NK-92 (cell line): ENCODE results near the gene STX17.
"Not testable (repeated sequence)": the region's sequence is repeated elsewhere in the genome, so short reads cannot be mapped to it uniquely, and the experiment has no call there.

Experiments used
- DNase-seq: peaks from one replicate; lab custom pipeline; 2025; ENCODE audit not compliant: unreplicated experiment; lab: John Stamatoyannopoulos, UW

STX17 gene

DNA sequence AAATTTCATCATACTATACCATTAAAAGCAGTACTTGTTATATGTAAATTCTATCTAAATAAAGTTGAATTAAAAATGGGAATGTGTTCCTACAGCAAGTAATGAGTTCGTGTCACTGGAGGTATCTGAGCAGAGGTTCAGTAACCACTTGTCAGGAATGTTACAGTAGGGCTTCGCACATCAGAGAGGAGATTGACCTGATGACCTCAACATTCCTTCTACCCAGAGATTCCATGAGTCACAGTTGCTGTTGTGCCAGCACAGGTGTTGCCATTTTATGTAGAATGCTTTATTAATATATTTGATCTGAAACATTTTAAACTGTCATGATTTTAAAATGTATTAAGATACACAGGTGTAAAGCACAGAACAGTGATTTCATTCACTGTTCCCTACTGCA, 60.3 kb downstream of the STX17 start:
- no peak for DNase-seq

DNA sequence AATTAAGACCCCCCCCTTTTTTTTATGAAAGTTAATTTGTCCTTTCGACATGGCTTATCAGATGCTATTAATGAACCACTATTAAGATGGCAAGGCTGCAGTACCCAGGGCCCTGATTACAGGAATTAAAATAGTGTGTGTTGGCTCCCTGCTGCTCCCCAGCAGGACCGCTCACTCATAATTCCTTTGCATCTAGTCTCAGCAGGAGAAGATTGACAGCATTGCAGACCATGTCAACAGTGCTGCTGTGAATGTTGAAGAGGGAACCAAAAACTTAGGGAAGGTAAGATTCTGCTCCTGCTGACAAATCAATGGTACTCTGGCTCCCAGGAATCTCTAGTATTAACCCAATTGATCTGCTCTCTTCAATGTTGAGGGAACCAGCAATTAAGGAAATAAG, 61.0 kb downstream of the STX17 start:
- DNase-seq: no peak

DNA sequence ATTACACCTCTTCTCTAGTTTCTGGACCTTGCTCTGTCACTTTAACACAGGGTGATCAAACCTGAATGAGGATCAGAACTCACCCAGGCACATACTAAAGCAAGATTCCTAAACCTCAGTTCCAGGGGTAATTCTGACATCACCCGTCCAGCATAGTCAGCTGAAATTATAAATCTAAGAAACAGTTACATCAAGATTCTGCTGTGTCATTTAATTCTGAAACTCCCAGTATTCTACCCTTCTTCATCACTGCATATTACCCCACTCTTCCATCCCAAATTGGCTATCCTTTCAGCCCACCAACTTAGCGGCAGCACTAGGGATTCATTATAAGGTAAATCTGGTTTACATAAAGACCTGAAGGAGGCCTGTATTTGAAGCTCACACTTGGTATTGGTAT, 64.0 kb downstream of the STX17 start:
- no peak for DNase-seq

DNA sequence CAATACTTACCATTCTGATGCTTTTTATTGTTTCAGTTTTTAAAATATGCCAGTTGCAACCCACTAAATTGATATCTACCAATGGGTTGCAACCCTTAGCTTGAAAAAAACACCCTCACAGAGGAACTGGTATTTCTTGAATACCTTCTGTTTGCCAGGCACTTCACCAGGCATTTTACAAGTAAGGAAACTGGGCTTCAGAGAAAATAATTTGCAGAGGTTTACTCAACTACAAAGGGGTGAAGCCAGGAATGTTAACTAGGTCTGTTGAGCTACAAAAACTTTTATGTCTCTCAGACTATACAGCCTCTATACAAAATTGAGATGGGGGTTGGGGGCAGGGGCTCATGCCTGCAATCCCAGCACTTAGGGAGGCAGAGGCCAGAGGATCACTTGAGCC, 65.0 kb downstream of the STX17 start:
- DNase-seq: no peak

DNA sequence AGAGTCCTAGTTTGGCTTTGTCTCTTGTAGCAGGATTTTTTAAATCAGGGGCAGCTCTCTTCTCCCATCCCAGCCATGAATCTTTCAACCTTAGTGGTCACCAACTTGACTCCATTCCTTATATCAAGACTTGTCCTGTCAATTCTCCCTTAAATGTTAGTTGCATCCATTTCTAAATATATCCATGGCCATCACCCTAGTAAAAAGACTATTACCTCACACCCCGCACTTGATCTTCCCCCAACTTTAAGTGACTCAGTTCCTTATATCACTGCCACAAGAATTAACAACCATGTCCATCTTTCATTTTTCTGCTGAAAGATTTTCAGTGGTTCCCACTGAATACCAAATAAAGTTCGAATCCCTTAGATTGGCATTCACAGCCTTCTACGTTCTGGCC, 67.0 kb downstream of the STX17 start:
- no peak for DNase-seq

DNA sequence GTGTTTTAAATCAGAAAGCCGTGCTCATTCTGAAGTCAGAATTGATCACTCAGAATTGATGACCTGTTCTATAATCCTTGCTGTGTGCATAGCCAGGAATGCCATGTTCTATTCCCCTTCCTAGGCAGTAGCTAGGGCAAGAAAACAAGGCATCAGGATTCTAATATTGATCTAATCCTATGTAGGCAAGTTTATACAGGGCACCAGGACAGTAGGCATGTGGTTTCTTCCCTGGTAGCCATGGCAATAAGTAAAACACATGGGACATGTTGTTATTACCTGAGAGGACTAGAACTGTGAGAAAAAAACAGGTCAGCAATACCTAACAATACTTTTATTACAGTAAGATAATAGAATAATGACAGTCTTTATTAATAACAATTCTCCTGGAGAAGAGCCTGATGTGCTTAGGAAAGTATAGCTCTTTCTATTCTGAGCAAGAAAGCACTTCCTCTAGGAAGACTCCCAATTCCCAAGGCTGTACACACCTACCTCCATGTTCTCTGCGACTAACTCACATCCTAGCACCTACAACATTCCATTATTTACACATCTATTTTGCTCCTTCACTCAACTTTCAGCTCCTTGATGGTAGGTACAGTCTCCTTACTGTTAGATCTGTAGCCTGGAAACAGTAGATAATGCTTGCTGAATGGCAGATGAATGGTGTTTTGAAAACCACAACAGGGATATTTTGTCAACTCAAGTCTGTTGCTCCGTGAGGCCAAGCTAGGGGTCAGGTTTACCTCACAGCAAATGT, 70.8 kb downstream of the STX17 start:
- DNase-seq: no peak

DNA sequence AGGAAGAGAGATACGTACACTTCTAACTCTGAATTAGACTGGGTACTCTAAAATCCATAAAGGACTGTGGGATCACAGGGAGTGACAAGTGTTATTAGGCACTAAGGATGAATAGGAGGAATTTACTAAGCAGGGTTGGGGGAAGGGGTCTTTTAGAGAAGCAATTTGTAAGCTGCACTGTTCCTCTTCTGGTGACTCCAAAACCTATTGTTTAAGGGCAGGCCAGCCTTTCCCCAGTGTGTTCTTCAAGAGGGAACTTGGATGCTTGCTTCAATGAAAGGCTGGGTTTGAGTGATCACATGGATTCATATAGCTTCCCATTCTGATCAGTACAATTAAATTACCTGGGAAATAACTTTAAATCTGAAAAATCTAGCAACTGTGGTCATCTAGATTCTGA, 71.8 kb downstream of the STX17 start:
- no peak for DNase-seq

DNA sequence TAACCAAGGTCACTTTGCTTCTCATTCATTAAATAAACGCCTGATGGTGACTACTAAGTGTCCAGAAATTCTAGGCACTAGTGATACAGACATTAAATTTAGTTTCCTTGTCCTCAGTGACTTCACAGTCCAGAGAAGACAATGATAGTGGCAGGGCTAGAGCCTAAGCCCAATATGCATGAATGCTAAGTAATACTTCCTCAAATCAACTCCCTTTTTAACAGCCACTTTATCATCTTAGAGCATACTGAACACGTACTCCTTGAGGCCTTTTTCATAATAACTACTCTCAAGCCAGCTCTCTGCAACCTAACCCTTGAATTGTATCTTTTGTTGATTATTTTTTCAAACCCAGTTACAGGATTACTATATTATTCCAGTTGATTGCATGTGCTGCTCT, 74.1 kb downstream of the STX17 start:
- no peak for DNase-seq

DNA sequence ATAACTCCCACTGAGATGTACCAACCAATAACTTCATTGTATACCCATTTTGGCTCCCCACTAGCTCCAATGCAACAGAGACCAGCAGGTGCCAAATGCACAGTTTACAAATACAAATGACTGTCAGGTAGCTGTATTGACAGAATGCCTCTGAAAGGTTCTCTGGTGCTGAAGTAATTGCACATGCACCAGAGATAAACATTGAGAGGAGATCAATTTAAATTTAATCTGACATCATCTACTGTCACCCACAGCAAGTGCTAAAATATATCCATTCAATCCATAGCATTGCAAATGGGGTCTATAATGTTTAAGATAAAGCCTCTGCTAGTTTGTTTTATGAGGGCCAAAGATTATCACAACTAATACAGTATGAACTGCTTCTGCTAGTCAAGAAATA, 80.2 kb downstream of the STX17 start:
- DNase-seq: no peak

DNA sequence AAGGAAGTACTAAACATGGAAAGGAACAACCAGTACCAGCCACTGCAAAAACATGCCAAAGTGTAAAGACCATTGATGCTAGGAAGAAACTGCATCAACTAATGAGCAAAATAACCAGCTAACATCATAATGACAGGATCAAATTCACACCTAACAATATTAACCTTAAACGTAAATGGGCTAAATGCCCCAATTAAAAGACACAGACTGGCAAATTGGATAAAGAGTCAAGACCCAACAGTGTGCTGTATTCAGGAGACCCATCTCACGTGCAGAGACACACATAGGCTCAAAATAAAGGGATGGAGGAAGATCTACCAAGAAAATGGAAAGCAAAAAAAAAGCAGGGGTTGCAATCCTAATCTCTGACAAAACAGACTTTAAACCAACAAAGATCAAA, 84.1 kb downstream of the STX17 start:
- DNase-seq: not testable (repeated sequence)

DNA sequence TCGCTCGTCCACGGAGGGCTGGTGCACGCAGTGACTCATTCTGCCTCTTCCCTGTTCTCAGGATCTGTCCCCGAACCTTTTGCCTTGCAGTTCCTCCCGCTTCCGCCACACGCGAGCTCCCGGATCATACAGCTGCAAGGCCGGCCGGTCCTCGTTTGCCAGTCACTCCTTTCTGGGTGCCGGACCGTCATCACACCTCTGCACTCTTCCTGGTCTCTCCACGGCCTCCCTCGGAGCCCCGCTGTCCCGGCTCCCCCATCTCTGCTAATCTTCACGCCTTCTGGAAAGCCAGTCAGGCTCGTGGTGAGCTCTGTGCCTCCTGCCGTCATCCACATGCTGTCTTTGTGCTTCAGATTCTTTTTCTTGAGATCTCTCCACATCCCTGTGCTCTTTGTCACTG, 91.8 kb downstream of the STX17 start:
- DNase-seq: no peak

DNA sequence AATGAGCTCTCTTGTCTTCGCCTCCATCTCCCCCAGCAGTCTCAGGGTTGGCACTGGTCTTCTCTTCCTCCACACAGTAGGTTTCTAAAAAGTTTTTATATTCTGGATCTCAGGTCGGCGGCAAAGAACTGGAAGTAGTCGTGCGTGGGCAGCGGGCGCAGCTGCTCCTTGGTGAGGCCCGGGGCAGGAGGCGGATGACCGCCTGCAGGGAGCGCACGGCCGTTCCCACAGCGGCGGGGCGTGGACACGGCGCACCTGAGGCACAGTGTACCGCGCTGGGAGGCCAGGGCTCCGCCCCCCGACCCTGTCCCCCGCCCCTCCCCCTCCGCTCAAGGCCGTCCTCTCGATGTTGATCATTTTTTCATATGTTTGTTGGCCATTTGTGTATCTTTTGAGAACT, 92.4 kb downstream of the STX17 start:
- DNase-seq: no peak

DNA sequence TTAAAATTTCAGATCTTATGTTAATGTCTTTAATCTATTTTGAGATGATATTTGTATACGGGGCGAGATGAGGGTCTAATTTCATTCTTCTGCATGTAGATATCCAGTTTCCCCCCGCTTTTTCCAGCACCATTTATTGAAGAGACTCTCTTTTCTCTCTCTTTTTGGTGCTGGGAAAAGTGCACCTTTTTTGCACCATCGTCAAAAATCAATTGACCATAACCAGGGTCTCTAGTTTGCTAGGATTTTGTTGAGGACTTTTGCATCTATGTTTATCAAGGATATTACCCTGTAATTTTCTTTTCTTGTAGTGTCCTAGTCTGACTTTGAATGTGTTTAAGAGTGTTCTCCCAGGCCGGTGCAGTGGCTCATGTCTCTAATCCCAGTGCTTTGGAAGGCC, 93.3 kb downstream of the STX17 start:
- DNase-seq: no peak

DNA sequence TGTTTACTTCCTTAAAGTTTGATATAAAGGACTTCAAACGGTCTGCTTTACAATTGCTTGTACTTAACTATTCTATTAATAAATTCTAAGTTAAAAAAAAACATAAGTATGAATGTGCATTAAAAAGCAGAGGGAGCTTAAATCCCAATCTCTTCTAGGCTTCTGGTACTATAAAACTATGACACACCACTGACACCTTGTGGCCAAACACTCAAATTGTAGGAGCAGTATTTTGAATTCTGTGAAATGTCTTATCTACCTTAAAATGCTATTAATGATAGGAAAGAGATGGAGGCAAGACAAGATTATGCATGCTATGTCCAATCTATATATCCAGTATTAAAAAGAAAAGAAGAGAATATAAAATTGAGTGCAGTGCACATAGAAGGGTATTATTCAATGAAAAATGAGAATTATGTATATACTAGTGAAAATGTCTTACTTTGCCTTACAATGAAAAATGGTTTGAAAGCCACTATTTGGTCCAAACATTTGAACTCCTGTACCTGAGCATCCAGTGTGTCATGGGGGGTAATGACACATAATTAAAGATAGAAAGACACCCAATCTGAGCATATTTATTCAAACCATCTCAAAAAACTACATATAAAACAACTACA, 104.7 kb downstream of the STX17 start:
- DNase-seq: no peak

DNA sequence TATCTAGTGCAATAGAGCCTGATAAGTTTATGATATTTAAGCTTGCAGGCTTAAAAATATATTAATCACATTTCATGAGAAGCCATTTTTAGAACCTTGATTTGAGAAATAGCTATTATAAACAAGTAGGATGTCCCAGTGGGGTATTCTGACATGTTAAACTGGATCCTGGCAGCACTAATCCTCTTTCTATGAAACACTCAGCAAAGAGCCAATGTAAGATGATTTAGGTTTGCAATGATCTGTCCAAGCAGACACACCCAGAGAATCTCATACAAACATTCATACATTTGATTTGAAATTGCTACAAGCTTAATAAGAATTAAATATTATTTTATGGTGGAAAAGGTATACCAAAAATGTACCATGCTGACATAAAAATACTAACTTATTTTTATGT, 105.8 kb downstream of the STX17 start:
- DNase-seq: no peak

DNA sequence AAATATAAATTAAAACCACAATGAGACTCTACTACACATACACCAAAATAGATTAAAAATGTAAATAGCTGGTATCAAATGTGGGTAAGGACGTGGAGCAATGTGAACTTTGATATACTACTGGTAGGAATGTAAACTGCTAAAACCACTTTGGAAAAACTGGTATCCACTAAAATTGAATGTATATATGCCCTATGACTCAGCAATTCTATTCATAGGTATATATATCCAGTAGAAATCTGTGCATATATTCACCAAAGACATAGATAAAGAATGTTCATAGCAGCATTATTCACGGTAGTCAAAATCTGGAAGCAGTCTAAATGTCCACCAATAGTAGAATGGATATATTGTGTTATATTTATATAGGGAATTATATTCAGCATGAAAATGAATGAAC, 107.1 kb downstream of the STX17 start:
- DNase-seq: no peak

DNA sequence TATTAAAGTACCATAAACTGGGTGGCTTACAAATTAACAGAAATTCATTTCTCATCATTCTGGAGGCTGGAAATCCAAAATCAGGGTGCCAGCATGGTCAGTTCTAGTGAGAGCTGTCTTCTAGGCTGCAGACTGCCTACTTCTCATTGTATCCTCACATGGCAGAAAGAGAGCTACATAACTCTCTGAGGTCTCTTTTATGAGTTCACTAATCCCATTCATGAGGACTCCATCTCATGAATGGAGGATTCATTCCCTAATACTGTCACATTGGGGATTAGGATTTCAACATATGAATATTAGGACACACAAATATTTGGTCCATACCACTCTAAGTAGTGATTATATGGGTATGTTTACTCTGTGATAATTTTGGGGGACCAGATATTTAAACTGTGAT, 108.4 kb downstream of the STX17 start:
- no peak for DNase-seq

DNA sequence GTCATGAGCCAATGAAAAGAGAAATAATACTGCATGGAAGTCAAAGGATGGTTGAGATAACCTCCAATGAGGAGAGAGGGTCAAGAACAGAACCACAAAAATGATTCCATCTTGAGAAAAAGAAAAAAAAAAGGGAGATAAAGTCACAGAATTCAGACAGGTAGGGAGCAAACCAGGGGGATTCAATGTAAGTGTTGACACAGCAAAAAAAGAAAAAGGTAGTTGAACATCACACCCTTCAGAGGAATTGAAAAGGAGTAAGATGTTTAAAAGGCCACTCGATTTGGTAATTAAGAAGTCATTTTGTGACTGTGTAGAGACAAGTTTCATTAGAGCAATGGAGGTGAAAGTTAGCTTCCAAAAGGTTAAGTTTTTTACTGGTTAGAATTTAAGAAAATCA, 113.1 kb downstream of the STX17 start:
- no peak for DNase-seq
